Hepatocyte (in vitro differentiated cells): ENCODE results near the gene PRKACG. TPM values are rescaled to one million over a fixed set of nuclear protein-coding genes. Genes with fewer than 3 reads are reported as not detected.

Source experiments
- DNase-seq: peaks from one replicate; pipeline ENCODE4 v3.0.0-alpha.2; 2016; ENCODE audit warnings: low spot score
- H2AFZ ChIP-seq: fragments of 200-600 bp; sonication (generic); 2 replicates; pipeline ENCODE4 v1.6.0; 2016; ENCODE audit warnings: antibody characterized with exemption, mild to moderate bottlenecking
- H3K27ac ChIP-seq: fragments of 200-600 bp; sonication (generic); 2 replicates; pipeline ENCODE4 v1.5.1; 2016; ENCODE audit warnings: mild to moderate bottlenecking
- H3K27me3 ChIP-seq: fragments of 200-600 bp; sonication (generic); 2 replicates; pipeline ENCODE4 v1.6.1; 2016
- H3K36me3 ChIP-seq: fragments of 200-600 bp; sonication (generic); replicated peaks from 2 replicates; pipeline ENCODE4 v1.5.1; 2016; ENCODE audit warnings: low read depth; ENCODE audit not compliant: insufficient read depth
- H3K4me1 ChIP-seq: fragments of 200-600 bp; sonication (generic); 2 replicates; pipeline ENCODE4 v1.5.1; 2016; ENCODE audit warnings: mild to moderate bottlenecking, moderate library complexity; ENCODE audit not compliant: insufficient read depth
- H3K4me2 ChIP-seq: fragments of 200-600 bp; sonication (generic); 2 replicates; pipeline ENCODE4 v1.6.0; 2016
- H3K4me3 ChIP-seq: fragments of 200-600 bp; sonication (generic); 2 replicates; pipeline ENCODE4 v1.5.1; 2016; ENCODE audit warnings: mild to moderate bottlenecking
- H3K79me2 ChIP-seq: fragments of 200-600 bp; sonication (generic); 2 replicates; pipeline ENCODE4 v1.6.0; 2017; ENCODE audit warnings: mild to moderate bottlenecking
- H3K9me2 ChIP-seq: fragments of 200-600 bp; sonication (generic); replicated peaks from 2 replicates; pipeline ENCODE4 v1.6.0; 2017; ENCODE audit warnings: mild to moderate bottlenecking; ENCODE audit not compliant: insufficient read depth
- H3K9me3 ChIP-seq: fragments of 200-600 bp; sonication (generic); 2 replicates; pipeline ENCODE4 v1.5.1; 2016; ENCODE audit warnings: low read depth, mild to moderate bottlenecking
- H4K20me1 ChIP-seq: fragments of 200-600 bp; sonication (generic); 2 replicates; pipeline ENCODE4 v1.6.0; 2016; ENCODE audit warnings: mild to moderate bottlenecking; ENCODE audit not compliant: insufficient read depth, poor library complexity, severe bottlenecking
- CTCF ChIP-seq: fragments of 200-600 bp; sonication (generic); IDR thresholded peaks from 2 replicates; pipeline ENCODE4 v1.5.1; 2016; ENCODE audit warnings: antibody characterized with exemption, mild to moderate bottlenecking; ENCODE audit not compliant: poor library complexity
- EZH2 ChIP-seq: fragments of 200-600 bp; sonication (generic); IDR thresholded peaks from 2 replicates; pipeline ENCODE4 v1.6.1; 2016; ENCODE audit warnings: antibody characterized with exemption, mild to moderate bottlenecking, borderline replicate concordance
- EZH2phosphoT487 ChIP-seq: fragments of 200-600 bp; sonication (generic); IDR thresholded peaks from one replicate; pipeline ENCODE4 v1.6.1; 2018; ENCODE audit warnings: antibody characterized with exemption, mild to moderate bottlenecking, low read depth, moderate library complexity; ENCODE audit not compliant: unreplicated experiment, severe bottlenecking
- WGBS: methylation state at CpG from one replicate; pipeline ENCODE4 v1.1.6; 2016; ENCODE audit warnings: low lambda C conversion rate; ENCODE audit errors: missing lambda C conversion rate; 5-methylcytosine and 5-hydroxymethylcytosine counted together
- polyA plus RNA-seq: library from polyadenylated mRNA; unstranded; fragments of >200 nt; fragmentation: Nextera tagmentation; extraction: Ambion mirVana; gene quantifications from 2 replicates; pipeline ENCODE4 v1.2.1, GENCODE V29; 2016
- total RNA-seq: library from RNA; depleted of rRNA; stranded (reverse); fragments of >200 nt; gene quantifications from 2 replicates; pipeline ENCODE4 v1.2.3, GENCODE V29; 2014

The PRKACG gene
- total and polyA plus RNA-seq, 2 experiments from 2014 or later: not detected

GRCh38 chr9:68980341-68980914 lies 33.5 kb downstream of the PRKACG start:
- TF ChIP-seq EZH2phosphoT487: no peak
- no peak for TF ChIP-seq CTCF
- TF ChIP-seq EZH2: no peak
- H2AFZ ChIP-seq: no peak overlapping the region
- no peaks in the 10 kb centered on the region for H4K20me1 ChIP-seq
- no peaks in the 10 kb centered on the region for H3K79me2 ChIP-seq
- no peak overlapping the region for H3K4me3 ChIP-seq
- H3K4me2 ChIP-seq: no peak overlapping the region
- no peaks in the 10 kb centered on the region for H3K9me2 ChIP-seq
- no peaks in the 10 kb centered on the region for H3K27me3 ChIP-seq
- DNase-seq: no peak
- WGBS: 70% methylated on average over 3 of the region's 3 CpGs
- peak overlapping the region; percentile 37 for H3K27ac ChIP-seq
- no peaks in the 10 kb centered on the region for H3K9me3 ChIP-seq
- no peaks in the 10 kb centered on the region for H3K36me3 ChIP-seq
- peaks cover 33% of the 10 kb centered on the region for H3K4me1 ChIP-seq

- no peak for DNase-seq
- no peak overlapping the region for H3K4me2 ChIP-seq
- no peaks in the 10 kb centered on the region for H3K27me3 ChIP-seq
- H4K20me1 ChIP-seq: no peaks in the 10 kb centered on the region
- H3K9me3 ChIP-seq: no peaks in the 10 kb centered on the region
- no peaks in the 10 kb centered on the region for H3K79me2 ChIP-seq
- no peaks in the 10 kb centered on the region for H3K36me3 ChIP-seq
- WGBS: 60% methylated on average over 9 of the region's 9 CpGs
- peak overlapping the region; percentile 37 for H3K27ac ChIP-seq
- H3K4me3 ChIP-seq: no peak overlapping the region
- no peak for TF ChIP-seq CTCF
- TF ChIP-seq EZH2: no peak
- no peak for TF ChIP-seq EZH2phosphoT487
- peak overlapping the region; percentile 2 for H2AFZ ChIP-seq
- H3K9me2 ChIP-seq: no peaks in the 10 kb centered on the region
- H3K4me1 ChIP-seq: peaks cover 39% of the 10 kb centered on the region
Observed at GRCh38 chr9:68979538-68980314, 34.2 kb downstream of the PRKACG start.

GRCh38 chr9:68978501-68978900 lies 35.4 kb downstream of the PRKACG start:
- H3K4me2 ChIP-seq: no peak overlapping the region
- WGBS: 92% methylated on average over 3 of the region's 3 CpGs

More at GRCh38 chr9:68978501-68978900, 35.4 kb downstream of the PRKACG start:
- Histone ChIP-seq H3K9me3 (no peaks in the 10 kb centered on the region), H3K27ac (no peak overlapping the region), H3K27me3 (no peaks in the 10 kb centered on the region), H3K9me2 (no peaks in the 10 kb centered on the region), H4K20me1 (no peaks in the 10 kb centered on the region), H3K4me1 (peaks cover 41% of the 10 kb centered on the region), H3K4me3 (no peak overlapping the region), H3K36me3 (no peaks in the 10 kb centered on the region), H3K79me2 (no peaks in the 10 kb centered on the region), H2AFZ (no peak overlapping the region)
- DNase-seq: no peak
- TF ChIP-seq EZH2: no peak
- TF ChIP-seq EZH2phosphoT487: no peak
- no peak for TF ChIP-seq CTCF
